GM18870 (cell line): ENCODE measurements around the gene LYRM1.
"Not testable (repeated sequence)": the region's sequence is repeated elsewhere in the genome, so short reads cannot be mapped to it uniquely, and the experiment has no call there.

ENCODE experiments used
- ATAC-seq: cut with Tn5 transposase; IDR thresholded peaks from one replicate; pipeline ENCODE4 v1.9.1; 2021; ENCODE audit warnings: moderate library complexity; ENCODE audit not compliant: unreplicated experiment

Gene LYRM1

DNA sequence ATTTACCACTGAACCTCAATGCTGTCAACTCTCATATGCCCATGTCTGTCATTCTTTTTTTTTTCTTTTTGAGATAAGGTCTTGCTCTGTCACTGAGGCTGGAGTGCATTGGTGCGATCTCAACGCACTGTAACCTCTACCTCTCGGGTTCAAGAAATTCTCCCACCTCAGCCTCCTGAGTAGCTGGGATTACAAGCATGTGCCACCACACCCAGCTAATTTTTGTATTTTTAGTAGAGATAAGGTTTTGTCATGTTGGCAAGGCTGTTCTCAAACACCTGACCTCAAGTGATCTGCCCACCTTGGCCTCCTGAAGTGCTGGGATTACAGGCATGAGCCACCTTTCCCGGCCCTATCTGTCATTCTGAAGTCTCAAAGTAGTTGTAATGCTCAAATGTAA lies 72.6 kb downstream of the LYRM1 start:
- ATAC-seq, result not testable (repeated sequence)
